ENCODE results near the gene MGAT5B.

DNA sequence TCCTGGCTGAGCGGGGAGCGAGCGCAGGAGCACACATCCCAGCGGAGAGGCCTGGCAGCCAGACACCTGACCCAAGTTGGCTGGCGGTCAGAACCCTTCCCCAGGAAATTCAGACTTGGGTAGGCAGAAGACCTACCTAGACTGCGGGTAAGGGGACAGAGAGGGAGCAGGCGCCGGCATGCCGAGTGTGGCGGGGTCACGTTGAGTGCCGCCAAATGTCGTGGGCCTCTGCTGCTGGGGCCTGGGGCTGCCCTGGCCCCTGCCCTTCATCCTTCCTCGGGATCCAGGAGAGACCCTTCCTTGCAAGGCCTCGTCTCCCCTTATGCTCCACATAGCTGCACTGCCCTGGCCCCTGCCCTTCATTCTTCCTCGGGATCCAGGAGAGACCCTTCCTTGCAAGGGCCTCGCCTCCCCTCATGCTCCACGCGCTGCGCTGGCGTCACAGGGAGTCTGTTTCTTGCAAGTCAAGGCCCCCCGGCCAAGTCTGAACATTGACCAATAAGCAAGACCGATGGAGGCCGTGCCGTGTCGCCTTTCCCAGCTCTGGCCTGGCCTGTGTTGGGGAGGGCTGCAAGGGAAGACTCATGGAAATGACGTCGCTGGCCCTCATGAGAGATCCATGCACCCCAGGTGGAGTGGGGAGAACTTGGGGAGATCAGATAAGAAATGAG is 47.8 kb downstream of the MGAT5B start:
- no peak for TF ChIP-seq CTCF (conservative IDR thresholded peaks at IDR 0.05)
- no peak for TF ChIP-seq EZH2 (IDR thresholded peaks at IDR 0.05; ENCODE audit: low read depth)

Data from PC-9 (cell line).